ENCODE measurements around the gene FTO. TPM values are rescaled to one million over a fixed set of nuclear protein-coding genes. Genes with fewer than 3 reads are reported as not detected.

Gene FTO
- total RNA-seq, 1 donor from 2014 or later = 75.6 TPM

DNA sequence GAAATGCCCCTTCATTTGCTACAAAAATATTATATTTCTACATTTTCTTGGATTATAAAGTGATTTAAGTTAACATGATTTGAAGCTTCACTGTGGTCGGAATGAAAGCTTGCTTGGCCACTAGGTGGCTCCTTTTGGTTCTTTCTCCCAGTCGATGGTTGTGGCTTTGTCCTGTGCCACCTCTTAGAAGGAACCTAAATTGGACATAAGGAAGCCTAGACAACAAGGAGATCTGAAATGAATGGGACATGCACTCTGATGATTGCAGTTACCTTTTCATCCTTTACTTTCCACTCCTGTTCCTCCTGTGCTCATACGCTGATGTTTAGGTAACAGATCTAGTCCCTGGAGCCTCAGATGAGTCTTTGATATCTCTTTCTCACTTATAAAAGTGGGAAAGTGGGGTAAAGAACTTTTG, 39.2 kb downstream of the FTO start:
- intact Hi-C loops (cut with DNase I) = no loop called here
- no peaks in the 10 kb centered on the region for H3K27me3 ChIP-seq
- no peaks in the 10 kb centered on the region for H3K36me3 ChIP-seq
- peak; percentile 62 for ATAC-seq
- H3K4me1 ChIP-seq = peaks cover 7% of the 10 kb centered on the region
- TF ChIP-seq, protein P1, sequence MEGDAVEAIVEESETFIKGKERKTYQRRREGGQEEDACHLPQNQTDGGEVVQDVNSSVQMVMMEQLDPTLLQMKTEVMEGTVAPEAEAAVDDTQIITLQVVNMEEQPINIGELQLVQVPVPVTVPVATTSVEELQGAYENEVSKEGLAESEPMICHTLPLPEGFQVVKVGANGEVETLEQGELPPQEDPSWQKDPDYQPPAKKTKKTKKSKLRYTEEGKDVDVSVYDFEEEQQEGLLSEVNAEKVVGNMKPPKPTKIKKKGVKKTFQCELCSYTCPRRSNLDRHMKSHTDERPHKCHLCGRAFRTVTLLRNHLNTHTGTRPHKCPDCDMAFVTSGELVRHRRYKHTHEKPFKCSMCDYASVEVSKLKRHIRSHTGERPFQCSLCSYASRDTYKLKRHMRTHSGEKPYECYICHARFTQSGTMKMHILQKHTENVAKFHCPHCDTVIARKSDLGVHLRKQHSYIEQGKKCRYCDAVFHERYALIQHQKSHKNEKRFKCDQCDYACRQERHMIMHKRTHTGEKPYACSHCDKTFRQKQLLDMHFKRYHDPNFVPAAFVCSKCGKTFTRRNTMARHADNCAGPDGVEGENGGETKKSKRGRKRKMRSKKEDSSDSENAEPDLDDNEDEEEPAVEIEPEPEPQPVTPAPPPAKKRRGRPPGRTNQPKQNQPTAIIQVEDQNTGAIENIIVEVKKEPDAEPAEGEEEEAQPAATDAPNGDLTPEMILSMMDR (IDR thresholded peaks at IDR 0.05) = peak; percentile 59
- H3K27ac ChIP-seq = no peak overlapping the region
- H3K9me3 ChIP-seq = no peaks in the 10 kb centered on the region
- H3K4me3 ChIP-seq = no peak overlapping the region
- DNase-seq = no peak

GRCh38 chr16:53744449-53744848, 40.5 kb downstream of the FTO start:
- Histone ChIP-seq H3K9me3 (no peaks in the 10 kb centered on the region), H3K27me3 (no peaks in the 10 kb centered on the region), H3K4me1 (peaks cover 7% of the 10 kb centered on the region), H3K4me3 (no peak overlapping the region), H3K36me3 (no peaks in the 10 kb centered on the region), H3K27ac (no peak overlapping the region)
- ATAC-seq (peak; percentile 27), DNase-seq (no peak)
- intact Hi-C loops (cut with DNase I) = no loop called here
- TF ChIP-seq, protein P1 (IDR thresholded peaks at IDR 0.05) = no peak

GRCh38 chr16:53745086-53745485, 41.1 kb downstream of the FTO start:
- no peak for ATAC-seq
- Histone ChIP-seq H3K4me1 (peaks cover 7% of the 10 kb centered on the region), H3K36me3 (no peaks in the 10 kb centered on the region), H3K4me3 (no peak overlapping the region), H3K27ac (no peak overlapping the region), H3K9me3 (no peaks in the 10 kb centered on the region), H3K27me3 (no peaks in the 10 kb centered on the region)
- DNase-seq = no peak
- TF ChIP-seq, protein P1 (IDR thresholded peaks at IDR 0.05) = no peak
- intact Hi-C loops (cut with DNase I) = no loop called here

- TF ChIP-seq, protein P1 (IDR thresholded peaks at IDR 0.05) = no peak
- no peaks in the 10 kb centered on the region for H3K27me3 ChIP-seq
- H3K27ac ChIP-seq = no peak overlapping the region
- peaks cover 7% of the 10 kb centered on the region for H3K4me1 ChIP-seq
- no peaks in the 10 kb centered on the region for H3K9me3 ChIP-seq
- no peaks in the 10 kb centered on the region for H3K36me3 ChIP-seq
- intact Hi-C loops (cut with DNase I) = no loop called here
- ATAC-seq (no peak), DNase-seq (no peak)
- no peak overlapping the region for H3K4me3 ChIP-seq
Measured at GRCh38 chr16:53745753-53746266, 41.9 kb downstream of the FTO start.

- no peaks in the 10 kb centered on the region for H3K9me3 ChIP-seq
- H3K4me1 ChIP-seq = peaks cover 15% of the 10 kb centered on the region
- ATAC-seq (no peak), DNase-seq (no peak)
- intact Hi-C loops (cut with DNase I) = no loop called here
- TF ChIP-seq, protein P1 (IDR thresholded peaks at IDR 0.05) = no peak
- H3K27me3 ChIP-seq = no peaks in the 10 kb centered on the region
- no peak overlapping the region for H3K27ac ChIP-seq
- no peak overlapping the region for H3K4me3 ChIP-seq
- H3K36me3 ChIP-seq = no peaks in the 10 kb centered on the region
Measured at GRCh38 chr16:53752560-53752959, 48.6 kb downstream of the FTO start.

GRCh38 chr16:53753431-53753830, 49.5 kb downstream of the FTO start:
- peaks cover 15% of the 10 kb centered on the region for H3K4me1 ChIP-seq
- TF ChIP-seq, protein P1 (IDR thresholded peaks at IDR 0.05) = no peak
- no peak for DNase-seq
- ATAC-seq = no peak
- no peak overlapping the region for H3K27ac ChIP-seq
- intact Hi-C loops (cut with DNase I) = no loop called here
- H3K27me3 ChIP-seq = no peaks in the 10 kb centered on the region
- H3K4me3 ChIP-seq = no peak overlapping the region
- H3K36me3 ChIP-seq = no peaks in the 10 kb centered on the region
- H3K9me3 ChIP-seq = no peaks in the 10 kb centered on the region

Measured in upper lobe of right lung (tissue), 1 donor.